ENCODE results near the gene RNF144A.

GRCh38 chr2:7020939-7021470 lies 103.8 kb downstream of the RNF144A start:
- TF ChIP-seq POLR2A (IDR thresholded peaks at IDR 0.05) = no peak
- no peak for TF ChIP-seq CTCF (IDR thresholded peaks at IDR 0.05)
